Activated naive CD4-positive, alpha-beta T cell treated with anti-CD3 and anti-CD28 coated beads, Interleukin-2, amount 50 U/mL, for 24 hours (primary cell): ENCODE results near the gene IYD.

Source experiments
- H3K27ac Mint-ChIP-seq: one replicate; pipeline ENCODE4 v1.8.0; 2021; ENCODE audit warnings: mild to moderate bottlenecking, mixed read lengths
- H3K27me3 Mint-ChIP-seq: one replicate; pipeline ENCODE4 v1.8.0; 2021; ENCODE audit warnings: mixed read lengths
- H3K36me3 Mint-ChIP-seq: one replicate; pipeline ENCODE4 v1.8.0; 2021; ENCODE audit warnings: mixed read lengths
- H3K4me1 Mint-ChIP-seq: one replicate; pipeline ENCODE4 v1.8.0; 2021; ENCODE audit warnings: mixed read lengths
- H3K4me3 Mint-ChIP-seq: one replicate; pipeline ENCODE4 v1.8.0; 2021; ENCODE audit warnings: mild to moderate bottlenecking, mixed read lengths
- H3K9me3 Mint-ChIP-seq: one replicate; pipeline ENCODE4 v1.8.0; 2021; ENCODE audit warnings: mixed read lengths

Gene IYD

DNA sequence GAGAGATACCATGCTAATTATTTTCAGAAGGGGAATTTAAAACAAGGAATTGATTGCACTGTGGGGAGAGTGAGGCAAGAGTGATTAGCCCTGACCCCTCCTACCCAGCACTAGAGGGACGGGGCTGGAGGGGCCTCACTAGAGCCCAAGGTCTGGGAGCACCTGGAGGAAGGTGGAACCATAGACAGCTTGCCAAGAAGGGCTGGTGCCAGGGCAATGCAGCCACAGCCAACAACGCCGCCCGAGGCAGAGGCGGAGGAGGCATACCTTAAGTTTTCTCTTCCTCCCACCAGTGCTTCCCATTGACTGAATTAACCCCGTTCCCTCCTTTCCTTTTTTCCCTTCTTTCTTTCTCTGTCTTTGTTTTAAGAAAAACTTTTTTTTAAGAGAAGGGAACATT, 40.0 kb downstream of the IYD start:
- H3K4me1 Mint-ChIP-seq = no peaks in the 10 kb centered on the region
- H3K27ac Mint-ChIP-seq = no peak overlapping the region
- no peaks in the 10 kb centered on the region for H3K36me3 Mint-ChIP-seq
- peaks cover 5% of the 10 kb centered on the region for H3K9me3 Mint-ChIP-seq
- H3K27me3 Mint-ChIP-seq = peaks cover 28% of the 10 kb centered on the region
- no peak overlapping the region for H3K4me3 Mint-ChIP-seq

DNA sequence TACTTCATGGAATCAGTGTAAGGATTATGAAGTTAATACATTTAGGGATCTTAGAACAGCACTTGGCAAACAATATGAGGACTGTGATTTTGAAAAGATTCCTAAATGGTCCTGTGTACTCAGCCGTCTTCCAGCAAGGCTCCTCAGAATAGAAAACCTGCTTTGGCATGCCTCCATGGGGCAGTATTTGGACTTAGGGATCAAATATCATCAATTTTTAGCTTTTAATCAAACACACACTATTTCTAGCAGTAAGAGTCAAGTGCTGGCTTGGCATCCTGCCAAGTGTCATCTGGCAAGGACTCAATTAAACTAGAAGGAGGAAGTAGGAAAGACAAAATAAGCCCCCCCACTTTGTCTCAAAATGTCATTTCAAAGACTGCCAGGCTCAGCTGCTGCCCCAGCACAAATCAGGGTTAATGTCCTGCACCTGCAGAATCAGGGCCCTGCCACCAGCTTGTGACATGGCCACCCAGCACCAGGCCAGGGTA, 40.8 kb downstream of the IYD start:
- Mint-ChIP-seq H3K9me3 (peaks cover 5% of the 10 kb centered on the region), H3K36me3 (no peaks in the 10 kb centered on the region), H3K4me3 (no peak overlapping the region), H3K27me3 (peaks cover 30% of the 10 kb centered on the region), H3K4me1 (no peaks in the 10 kb centered on the region), H3K27ac (no peak overlapping the region)

DNA sequence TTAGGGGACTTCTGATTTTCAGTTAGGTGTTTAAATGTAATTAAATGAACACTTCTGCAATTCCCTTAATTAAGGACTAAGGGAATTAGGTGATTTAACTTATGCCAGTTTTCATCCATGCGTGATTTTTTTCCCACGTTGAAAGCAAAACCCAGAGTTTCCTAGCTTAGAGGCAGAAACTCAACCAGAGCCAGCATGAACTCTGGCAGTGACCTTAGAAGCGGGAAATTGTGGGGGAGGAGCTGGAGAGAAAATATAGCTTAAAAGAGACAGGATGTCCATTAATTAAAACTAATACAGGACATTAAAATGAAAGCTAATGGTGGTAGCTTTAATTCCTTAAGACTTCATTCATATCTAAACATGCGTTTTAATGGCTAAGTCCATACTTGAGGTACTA, 41.6 kb downstream of the IYD start:
- H3K9me3 Mint-ChIP-seq = peaks cover 1% of the 10 kb centered on the region
- no peak overlapping the region for H3K4me3 Mint-ChIP-seq
- no peaks in the 10 kb centered on the region for H3K36me3 Mint-ChIP-seq
- H3K27me3 Mint-ChIP-seq = peaks cover 32% of the 10 kb centered on the region
- no peaks in the 10 kb centered on the region for H3K4me1 Mint-ChIP-seq
- no peak overlapping the region for H3K27ac Mint-ChIP-seq

DNA sequence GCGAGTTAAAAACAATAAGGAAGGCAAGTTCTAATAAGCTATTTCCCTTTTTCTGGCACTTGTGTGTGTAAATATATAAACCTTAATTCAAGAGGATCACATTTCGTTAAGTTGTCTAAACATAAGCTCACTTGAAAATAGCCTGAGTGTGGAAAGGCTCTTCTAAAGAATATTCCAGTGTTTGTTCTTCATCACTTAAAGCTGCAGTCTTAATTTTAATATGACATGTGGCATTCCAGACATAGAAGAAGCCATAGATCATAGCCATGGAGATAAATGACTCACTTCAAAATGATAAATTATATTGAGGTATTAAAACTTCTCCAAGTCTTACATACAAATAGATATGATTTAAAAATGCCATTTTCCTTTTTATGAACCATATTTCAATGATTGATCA, 42.1 kb downstream of the IYD start:
- H3K4me1 Mint-ChIP-seq = peaks cover 3% of the 10 kb centered on the region
- H3K4me3 Mint-ChIP-seq = no peak overlapping the region
- H3K36me3 Mint-ChIP-seq = no peaks in the 10 kb centered on the region
- peaks cover 35% of the 10 kb centered on the region for H3K27me3 Mint-ChIP-seq
- H3K9me3 Mint-ChIP-seq = no peaks in the 10 kb centered on the region
- no peak overlapping the region for H3K27ac Mint-ChIP-seq

DNA sequence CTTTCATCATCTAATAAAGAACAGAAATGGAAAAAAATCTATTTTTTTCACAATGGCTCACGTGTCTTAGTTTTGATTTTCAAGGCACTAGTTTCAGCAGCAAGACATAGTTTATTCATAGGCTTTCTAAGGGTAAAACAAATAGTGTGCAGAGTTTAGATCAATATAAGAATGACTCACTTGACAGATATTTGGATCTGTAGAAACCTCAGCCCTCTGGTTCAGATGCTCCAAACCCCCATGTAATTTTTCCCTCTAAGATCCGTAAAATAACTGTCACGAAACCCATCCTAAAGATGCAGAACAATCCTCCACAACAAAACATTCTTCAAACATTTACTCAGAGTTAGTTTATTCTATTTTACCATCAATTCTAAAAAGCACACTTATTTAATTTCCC, 43.4 kb downstream of the IYD start:
- Mint-ChIP-seq H3K4me3 (no peak overlapping the region), H3K36me3 (no peaks in the 10 kb centered on the region), H3K27ac (no peak overlapping the region), H3K27me3 (peaks cover 33% of the 10 kb centered on the region), H3K4me1 (peaks cover 4% of the 10 kb centered on the region), H3K9me3 (no peaks in the 10 kb centered on the region)

DNA sequence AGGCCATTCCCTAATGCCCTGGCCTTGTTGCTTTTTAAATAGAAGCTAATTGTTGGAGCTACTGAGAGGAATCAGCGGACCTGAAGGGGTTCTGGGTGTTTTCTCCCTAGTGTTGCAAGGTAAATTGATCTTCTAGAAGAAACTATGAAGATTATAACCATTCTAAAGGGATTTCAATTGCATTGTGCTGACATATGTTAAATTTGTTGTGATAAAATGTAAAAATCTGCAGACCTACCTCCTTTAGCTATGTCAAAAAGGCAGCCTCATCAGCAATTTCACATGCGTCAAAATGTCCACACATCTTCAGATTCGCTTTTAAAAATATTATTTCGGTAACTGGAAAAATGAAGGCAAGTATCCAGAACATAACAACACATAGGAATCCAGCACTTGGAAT, 44.4 kb downstream of the IYD start:
- Mint-ChIP-seq H3K9me3 (no peaks in the 10 kb centered on the region), H3K4me1 (peaks cover 8% of the 10 kb centered on the region), H3K36me3 (no peaks in the 10 kb centered on the region), H3K27ac (no peak overlapping the region), H3K4me3 (no peak overlapping the region), H3K27me3 (peaks cover 35% of the 10 kb centered on the region)

DNA sequence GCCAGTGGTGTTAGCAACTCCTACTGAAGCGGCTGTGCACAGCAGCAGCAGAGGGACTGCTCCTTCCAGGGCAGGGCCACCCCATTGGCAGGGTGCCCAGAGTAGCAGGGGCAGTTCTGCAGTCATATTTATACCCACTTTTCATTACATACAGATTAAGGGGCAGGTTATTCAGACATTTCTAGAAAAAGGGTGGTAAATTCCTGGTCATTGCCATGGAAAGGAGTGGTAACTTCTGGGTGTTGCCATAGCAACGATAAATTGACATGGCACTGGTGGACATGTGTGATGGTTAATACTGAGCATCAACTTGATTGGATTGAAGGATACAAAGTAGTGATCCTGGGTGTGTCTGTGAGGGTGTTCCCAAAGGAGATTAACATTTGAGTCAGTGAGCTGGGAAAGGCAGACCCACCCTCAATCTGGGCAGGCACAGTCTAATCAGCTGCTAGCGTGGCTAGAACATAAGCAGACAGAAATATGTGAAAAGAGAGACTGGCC, 45.0 kb downstream of the IYD start:
- no peaks in the 10 kb centered on the region for H3K9me3 Mint-ChIP-seq
- no peak overlapping the region for H3K27ac Mint-ChIP-seq
- H3K4me3 Mint-ChIP-seq = no peak overlapping the region
- peaks cover 12% of the 10 kb centered on the region for H3K4me1 Mint-ChIP-seq
- no peaks in the 10 kb centered on the region for H3K36me3 Mint-ChIP-seq
- H3K27me3 Mint-ChIP-seq = peaks cover 33% of the 10 kb centered on the region

DNA sequence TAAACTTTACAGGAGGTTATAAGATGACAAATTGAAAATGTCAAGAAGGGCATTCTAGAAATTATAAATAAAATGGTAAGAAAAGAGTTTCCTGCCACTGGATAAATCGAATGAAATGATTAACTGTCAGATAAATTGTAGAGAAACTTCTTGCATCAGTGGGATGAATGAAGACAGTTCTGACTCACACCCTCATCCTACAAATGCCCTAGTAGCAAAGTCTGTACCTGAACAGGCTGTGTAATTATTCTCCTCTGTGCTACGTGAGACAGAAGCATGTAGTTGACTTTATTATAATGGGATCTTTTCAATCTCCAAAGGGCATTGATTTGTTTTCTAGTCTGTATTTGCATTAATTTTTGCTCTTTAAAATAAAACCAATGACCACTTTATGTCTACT, 47.3 kb downstream of the IYD start:
- peaks cover 2% of the 10 kb centered on the region for H3K36me3 Mint-ChIP-seq
- peaks cover 10% of the 10 kb centered on the region for H3K9me3 Mint-ChIP-seq
- H3K4me3 Mint-ChIP-seq = no peak overlapping the region
- peaks cover 29% of the 10 kb centered on the region for H3K27me3 Mint-ChIP-seq
- no peak overlapping the region for H3K27ac Mint-ChIP-seq
- H3K4me1 Mint-ChIP-seq = peaks cover 16% of the 10 kb centered on the region

DNA sequence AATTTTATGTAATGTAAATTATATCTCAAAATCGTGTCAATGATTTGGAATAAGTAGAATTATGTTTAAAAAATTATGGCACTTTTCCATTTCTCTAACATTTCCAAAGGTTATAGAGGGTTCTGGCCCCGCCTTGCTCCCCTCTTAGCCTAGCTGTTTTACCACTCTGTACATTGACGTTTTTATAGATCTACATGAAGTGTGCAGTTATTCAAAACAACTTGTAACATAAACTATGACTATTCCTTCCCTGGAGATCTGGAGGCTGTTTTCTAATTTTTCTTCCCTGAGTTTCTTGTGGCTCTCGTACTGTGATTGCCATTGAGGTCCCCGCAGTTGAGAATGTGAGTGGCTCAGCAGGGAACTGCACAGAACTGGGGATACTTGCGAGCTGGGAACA, 48.4 kb downstream of the IYD start:
- H3K9me3 Mint-ChIP-seq = peaks cover 11% of the 10 kb centered on the region
- no peak overlapping the region for H3K4me3 Mint-ChIP-seq
- H3K27ac Mint-ChIP-seq = no peak overlapping the region
- H3K4me1 Mint-ChIP-seq = peaks cover 16% of the 10 kb centered on the region
- H3K27me3 Mint-ChIP-seq = peaks cover 23% of the 10 kb centered on the region
- H3K36me3 Mint-ChIP-seq = peaks cover 2% of the 10 kb centered on the region

DNA sequence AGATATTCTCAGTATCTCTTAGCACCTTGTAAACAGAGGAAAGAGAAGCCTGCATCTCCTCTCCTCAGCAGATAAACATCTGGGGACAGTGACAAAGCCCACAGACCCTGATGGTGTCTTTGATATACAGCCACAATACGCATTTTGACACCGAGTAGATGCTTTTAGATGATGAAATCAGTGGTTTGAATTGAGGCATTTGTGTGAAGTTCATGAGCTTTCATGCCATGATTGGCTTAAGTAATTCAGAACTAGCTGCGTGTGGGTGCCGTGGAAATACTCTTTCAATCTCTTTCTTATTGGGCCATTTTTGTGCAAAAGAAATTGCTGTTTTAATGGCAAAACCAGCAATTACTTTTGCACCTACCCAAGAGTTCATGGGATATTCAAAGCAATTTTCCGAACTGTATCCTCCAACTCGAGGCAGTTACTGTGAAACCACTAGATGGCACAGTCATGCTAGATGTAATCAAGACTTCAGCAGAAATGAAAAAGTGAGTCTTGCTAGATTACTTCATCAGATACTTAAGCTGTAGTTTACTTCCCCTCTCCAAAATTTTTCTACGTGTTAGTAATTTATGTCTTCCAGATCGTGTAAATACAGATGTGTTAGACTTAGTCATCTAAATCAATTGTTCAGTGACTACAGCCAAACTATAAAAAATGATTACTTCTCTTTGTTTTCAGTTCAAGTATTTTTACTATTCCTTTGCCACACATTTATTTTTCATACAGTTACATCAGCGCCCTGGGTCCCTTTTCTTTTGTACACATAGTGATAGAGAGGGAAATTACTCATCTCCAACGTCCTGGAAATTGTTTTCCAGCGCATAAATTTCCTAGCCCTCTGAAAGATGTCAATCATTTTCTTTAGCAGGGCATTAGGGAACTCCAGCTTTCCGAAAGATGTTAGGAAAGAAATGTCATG, 49.4 kb downstream of the IYD start:
- H3K9me3 Mint-ChIP-seq = peaks cover 11% of the 10 kb centered on the region
- H3K4me1 Mint-ChIP-seq = peaks cover 16% of the 10 kb centered on the region
- H3K27ac Mint-ChIP-seq = no peak overlapping the region

DNA sequence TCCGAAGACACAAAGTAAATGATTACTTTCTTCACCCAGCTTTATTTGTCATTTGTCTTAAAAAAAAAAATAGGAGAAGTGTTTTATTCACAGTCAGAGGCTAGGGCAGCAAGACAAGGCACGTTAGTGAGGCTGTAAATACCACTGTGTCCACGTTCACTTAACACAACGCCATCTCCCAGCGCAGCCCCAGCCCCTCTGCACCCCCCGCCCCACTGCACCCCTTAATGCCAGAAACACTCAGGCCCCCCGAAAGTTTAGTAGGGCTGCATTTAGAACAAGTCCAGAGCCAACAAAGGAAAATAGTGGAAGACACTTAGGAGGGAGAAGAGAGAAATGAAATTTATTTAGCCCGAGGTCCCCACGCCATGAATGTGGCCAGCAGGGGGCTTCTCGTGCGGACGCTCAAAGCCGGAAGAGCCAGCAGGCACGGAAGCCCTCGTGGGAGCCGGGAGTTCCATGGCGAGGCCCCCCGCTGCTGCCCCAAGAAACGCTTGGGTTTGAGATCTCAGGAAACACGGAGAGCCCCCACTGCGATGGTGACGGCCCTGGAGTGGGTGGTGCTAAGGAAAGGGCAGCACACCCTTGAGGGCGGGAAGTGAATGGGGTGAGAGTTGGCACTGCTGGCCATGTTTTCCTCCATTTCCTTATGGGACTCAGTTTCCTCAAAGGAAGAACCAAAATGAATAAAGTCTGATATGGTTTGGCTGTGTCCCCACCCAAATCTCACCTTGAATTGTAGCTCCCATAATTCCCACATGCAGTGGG, 50.2 kb downstream of the IYD start:
- peaks cover 16% of the 10 kb centered on the region for H3K4me1 Mint-ChIP-seq
- H3K4me3 Mint-ChIP-seq = peak overlapping the region; percentile 62
- no peak overlapping the region for H3K27ac Mint-ChIP-seq
- H3K36me3 Mint-ChIP-seq = peaks cover 2% of the 10 kb centered on the region
- peaks cover 11% of the 10 kb centered on the region for H3K9me3 Mint-ChIP-seq
- peaks cover 20% of the 10 kb centered on the region for H3K27me3 Mint-ChIP-seq

More for the DNA sequence above, 49.4 kb downstream of the IYD start:
- Mint-ChIP-seq H3K27me3 (peaks cover 20% of the 10 kb centered on the region), H3K4me3 (peak overlapping the region; percentile 62), H3K36me3 (peaks cover 2% of the 10 kb centered on the region)

DNA sequence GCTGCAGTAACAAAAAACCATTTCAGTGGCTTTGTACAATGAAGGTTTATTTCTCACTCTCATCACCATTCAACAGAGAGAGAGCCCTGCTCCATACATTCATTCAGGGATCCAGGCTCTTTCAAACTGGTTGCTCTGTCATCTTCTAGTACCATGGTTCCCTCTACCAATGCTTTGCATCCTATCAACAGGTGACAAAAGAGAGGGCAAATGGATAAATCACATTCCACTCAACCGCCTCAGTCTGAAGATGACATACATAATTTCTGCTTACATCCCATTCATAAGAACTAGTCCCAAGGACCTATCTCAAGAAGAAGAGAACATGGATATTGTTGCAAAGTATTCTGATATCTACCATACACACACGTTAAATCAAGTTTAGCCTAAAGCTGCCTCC, 51.6 kb downstream of the IYD start:
- Mint-ChIP-seq H3K4me3 (no peak overlapping the region), H3K27me3 (peaks cover 14% of the 10 kb centered on the region), H3K27ac (no peak overlapping the region), H3K36me3 (peaks cover 2% of the 10 kb centered on the region), H3K9me3 (peaks cover 11% of the 10 kb centered on the region), H3K4me1 (peaks cover 16% of the 10 kb centered on the region)

DNA sequence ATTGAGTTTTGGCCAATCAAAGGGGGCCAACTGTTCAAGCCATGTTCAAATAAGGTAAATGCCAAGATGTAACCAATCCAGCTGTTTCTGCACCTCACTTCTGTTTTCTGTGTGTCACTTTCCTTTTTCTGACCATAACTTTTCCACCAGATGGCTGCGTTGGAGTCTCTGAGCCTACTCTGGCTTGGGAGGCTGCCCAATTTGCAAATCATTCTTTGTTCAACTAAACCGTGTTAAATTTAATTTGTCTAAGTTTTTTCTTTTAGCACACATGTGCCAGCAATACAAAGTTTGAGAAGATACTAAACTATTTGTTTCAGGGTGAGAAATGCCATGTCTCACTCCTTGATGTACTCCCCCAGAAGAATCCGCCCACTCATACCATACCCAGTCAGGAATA, 52.1 kb downstream of the IYD start:
- Mint-ChIP-seq H3K27ac (no peak overlapping the region), H3K4me1 (peaks cover 13% of the 10 kb centered on the region), H3K27me3 (peaks cover 11% of the 10 kb centered on the region), H3K9me3 (peaks cover 11% of the 10 kb centered on the region), H3K36me3 (peaks cover 2% of the 10 kb centered on the region), H3K4me3 (no peak overlapping the region)

DNA sequence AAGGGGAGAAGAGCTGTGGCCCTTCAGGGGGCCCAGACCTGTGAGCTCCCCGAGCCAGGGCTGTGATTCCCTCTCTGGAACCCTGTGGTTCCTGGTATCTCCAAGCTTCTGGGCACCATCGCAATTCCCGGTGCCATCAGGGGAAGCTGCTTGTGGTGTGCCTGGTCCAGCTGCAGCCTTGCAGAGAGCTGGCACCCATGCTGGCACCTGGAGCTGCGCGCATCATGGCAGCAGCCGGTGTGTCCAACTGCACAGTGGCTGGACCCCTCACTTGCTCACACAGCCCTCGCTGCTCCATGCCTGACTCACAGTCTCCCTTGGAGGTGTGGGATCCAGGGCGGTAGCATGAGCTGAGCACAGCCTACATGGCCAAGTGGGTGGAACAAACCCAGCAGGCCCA, 56.7 kb downstream of the IYD start:
- H3K4me3 Mint-ChIP-seq = no peak overlapping the region
- no peak overlapping the region for H3K27ac Mint-ChIP-seq
- H3K27me3 Mint-ChIP-seq = no peaks in the 10 kb centered on the region
- H3K36me3 Mint-ChIP-seq = no peaks in the 10 kb centered on the region
- no peaks in the 10 kb centered on the region for H3K4me1 Mint-ChIP-seq
- H3K9me3 Mint-ChIP-seq = peaks cover 7% of the 10 kb centered on the region

DNA sequence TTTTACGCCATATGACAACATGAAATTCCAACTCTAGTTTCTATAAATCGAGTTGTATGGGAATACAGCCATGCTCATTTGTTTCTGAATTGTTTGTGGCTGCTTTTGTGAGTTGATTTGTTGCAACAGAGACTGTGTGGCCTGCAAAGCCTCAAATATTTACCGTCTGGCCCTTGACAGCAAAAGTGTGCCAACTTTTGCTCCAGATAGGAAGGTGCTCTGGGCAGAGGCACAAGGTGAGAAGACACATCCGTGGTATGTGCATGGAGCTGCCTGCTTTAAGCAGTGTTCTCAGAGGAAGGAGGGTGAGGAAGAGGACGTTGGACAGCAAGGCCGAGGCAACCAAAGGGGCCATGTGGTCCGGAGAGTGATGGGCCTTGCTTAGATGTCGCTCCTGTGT, 57.4 kb downstream of the IYD start:
- no peaks in the 10 kb centered on the region for H3K36me3 Mint-ChIP-seq
- no peaks in the 10 kb centered on the region for H3K27me3 Mint-ChIP-seq
- no peak overlapping the region for H3K4me3 Mint-ChIP-seq
- no peaks in the 10 kb centered on the region for H3K9me3 Mint-ChIP-seq
- H3K27ac Mint-ChIP-seq = no peak overlapping the region
- H3K4me1 Mint-ChIP-seq = no peaks in the 10 kb centered on the region
